Measurements from ENCODE around the gene KRTAP10-8.

The KRTAP10-8 gene

GRCh38 chr21:44611551-44611950, 328 bp upstream of the KRTAP10-8 start:
- TF ChIP-seq, protein P1, sequence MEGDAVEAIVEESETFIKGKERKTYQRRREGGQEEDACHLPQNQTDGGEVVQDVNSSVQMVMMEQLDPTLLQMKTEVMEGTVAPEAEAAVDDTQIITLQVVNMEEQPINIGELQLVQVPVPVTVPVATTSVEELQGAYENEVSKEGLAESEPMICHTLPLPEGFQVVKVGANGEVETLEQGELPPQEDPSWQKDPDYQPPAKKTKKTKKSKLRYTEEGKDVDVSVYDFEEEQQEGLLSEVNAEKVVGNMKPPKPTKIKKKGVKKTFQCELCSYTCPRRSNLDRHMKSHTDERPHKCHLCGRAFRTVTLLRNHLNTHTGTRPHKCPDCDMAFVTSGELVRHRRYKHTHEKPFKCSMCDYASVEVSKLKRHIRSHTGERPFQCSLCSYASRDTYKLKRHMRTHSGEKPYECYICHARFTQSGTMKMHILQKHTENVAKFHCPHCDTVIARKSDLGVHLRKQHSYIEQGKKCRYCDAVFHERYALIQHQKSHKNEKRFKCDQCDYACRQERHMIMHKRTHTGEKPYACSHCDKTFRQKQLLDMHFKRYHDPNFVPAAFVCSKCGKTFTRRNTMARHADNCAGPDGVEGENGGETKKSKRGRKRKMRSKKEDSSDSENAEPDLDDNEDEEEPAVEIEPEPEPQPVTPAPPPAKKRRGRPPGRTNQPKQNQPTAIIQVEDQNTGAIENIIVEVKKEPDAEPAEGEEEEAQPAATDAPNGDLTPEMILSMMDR (IDR thresholded peaks at IDR 0.05; ENCODE audit: low read depth, low read length): no peak

DNA sequence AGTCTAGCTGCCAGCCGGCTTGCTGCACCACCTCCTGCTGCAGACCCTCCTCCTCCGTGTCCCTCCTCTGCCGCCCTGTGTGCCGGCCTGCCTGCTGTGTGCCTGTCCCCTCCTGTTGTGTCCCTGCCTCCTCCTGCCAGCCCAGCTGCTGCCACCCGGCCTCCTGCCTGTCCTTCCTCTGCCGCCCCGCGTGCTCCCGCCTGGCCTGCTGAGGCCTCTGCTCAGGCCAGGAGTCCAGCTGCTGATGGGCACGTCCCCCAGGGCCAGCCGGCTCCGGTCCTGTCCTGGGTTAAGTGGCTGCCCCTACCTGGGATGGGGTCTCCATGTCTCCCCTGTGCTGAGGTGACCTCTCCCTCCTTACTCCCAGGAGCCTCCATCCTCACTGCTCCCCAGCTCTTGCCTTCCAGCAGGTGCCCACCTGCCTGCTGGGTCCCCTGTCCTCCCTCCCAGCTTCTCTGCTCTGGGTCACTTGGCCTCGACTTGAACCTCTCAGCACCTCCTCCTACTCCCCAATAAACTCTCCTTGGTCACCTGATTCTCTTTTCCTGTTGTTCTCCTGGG, 870 bp downstream of the KRTAP10-8 start:
- in situ Hi-C loops (cut with HindIII; ENCODE audit: low sequenced_read_pairs): no loop called here
- H3K4me3 ChIP-seq (ENCODE audit: low read depth, low read length): no peak overlapping the region
- TF ChIP-seq, protein P1 (IDR thresholded peaks at IDR 0.05; ENCODE audit: low read depth, low read length): no peak
- no peak for DNase-seq (ENCODE audit: low read depth, low spot score)

More at GRCh38 chr21:44611551-44611950, 328 bp upstream of the KRTAP10-8 start:
- no peak for DNase-seq (ENCODE audit: low read depth, low spot score)
- in situ Hi-C loops (cut with HindIII; ENCODE audit: low sequenced_read_pairs): no loop called here
- no peak overlapping the region for H3K4me3 ChIP-seq (ENCODE audit: low read depth, low read length)

GRCh38 chr21:44613386-44614155, 1.7 kb downstream of the KRTAP10-8 start:
- in situ Hi-C loops (cut with HindIII; ENCODE audit: low sequenced_read_pairs): no loop called here
- H3K4me3 ChIP-seq (ENCODE audit: low read depth, low read length): no peak overlapping the region
- no peak for DNase-seq (ENCODE audit: low read depth, low spot score)
- TF ChIP-seq, protein P1 (IDR thresholded peaks at IDR 0.05; ENCODE audit: low read depth, low read length): no peak

- no peak overlapping the region for H3K4me3 ChIP-seq (ENCODE audit: low read depth, low read length)
- in situ Hi-C loops (cut with HindIII; ENCODE audit: low sequenced_read_pairs): no loop called here
- DNase-seq (ENCODE audit: low read depth, low spot score): no peak
- TF ChIP-seq, protein P1 (IDR thresholded peaks at IDR 0.05; ENCODE audit: low read depth, low read length): no peak
These were observed 2.3 kb downstream of the KRTAP10-8 start for GRCh38 chr21:44614161-44614631.

GRCh38 chr21:44614961-44615391, 3.1 kb downstream of the KRTAP10-8 start:
- DNase-seq (ENCODE audit: low read depth, low spot score): no peak
- no peak overlapping the region for H3K4me3 ChIP-seq (ENCODE audit: low read depth, low read length)

DNA sequence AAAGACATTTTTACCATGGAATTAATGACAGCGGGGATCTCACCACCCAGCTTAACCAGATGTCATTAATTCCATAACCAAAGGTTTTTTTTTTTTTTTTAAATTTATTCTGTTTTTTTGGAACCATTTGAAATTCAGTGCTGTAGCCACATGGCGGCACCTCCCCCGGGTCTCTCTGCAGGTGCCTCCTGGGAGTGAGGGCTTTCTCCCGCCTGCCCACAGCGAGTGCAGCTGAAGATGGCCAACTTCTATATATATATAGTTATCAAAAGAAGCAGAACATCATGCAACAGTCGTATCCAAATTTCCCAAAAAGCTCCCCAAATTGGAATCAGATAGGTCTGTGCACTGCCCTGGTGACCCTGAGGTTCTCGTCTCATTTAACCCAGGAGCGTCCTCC, 3.6 kb downstream of the KRTAP10-8 start:
- no peak for DNase-seq (ENCODE audit: low read depth, low spot score)
- in situ Hi-C loops (cut with HindIII; ENCODE audit: low sequenced_read_pairs): no loop called here
- TF ChIP-seq, protein P1 (IDR thresholded peaks at IDR 0.05; ENCODE audit: low read depth, low read length): no peak
- H3K4me3 ChIP-seq (ENCODE audit: low read depth, low read length): no peak overlapping the region

More at GRCh38 chr21:44614961-44615391, 3.1 kb downstream of the KRTAP10-8 start:
- in situ Hi-C loops (cut with HindIII; ENCODE audit: low sequenced_read_pairs): no loop called here
- TF ChIP-seq, protein P1 (IDR thresholded peaks at IDR 0.05; ENCODE audit: low read depth, low read length): no peak

Data from astrocyte of the spinal cord (primary cell).